Measurements from ENCODE around the gene FH.

FH gene

GRCh38 chr1:241557551-241558193 lies 38.1 kb upstream of the FH start:
- H3K9ac ChIP-seq (ENCODE audit: low read depth, low read length, poor library complexity, severe bottlenecking) = no peak overlapping the region
- no peaks in the 10 kb centered on the region for H3K9me2 ChIP-seq (replicated peaks; ENCODE audit: low read depth, low read length)
- H4K20me1 ChIP-seq (ENCODE audit: insufficient read depth, low read length, poor library complexity, severe bottlenecking) = no peaks in the 10 kb centered on the region
- H3F3A ChIP-seq (ENCODE audit: low read depth) = no peaks in the 10 kb centered on the region
- TF ChIP-seq EZH2phosphoT487 (IDR thresholded peaks at IDR 0.05; ENCODE audit: borderline replicate concordance) = no peak
- no peak for TF ChIP-seq CTCF (conservative IDR thresholded peaks at IDR 0.05; ENCODE audit: low read length)
- no peaks in the 10 kb centered on the region for H3K9me3 ChIP-seq (ENCODE audit: insufficient read depth, low read depth, low read length)
- no peaks in the 10 kb centered on the region for H3K4me1 ChIP-seq (ENCODE audit: insufficient read depth, low read length, poor library complexity, severe bottlenecking)
- no peaks in the 10 kb centered on the region for H3K79me2 ChIP-seq (ENCODE audit: insufficient read depth, low read length)
- no peaks in the 10 kb centered on the region for H3K36me3 ChIP-seq (ENCODE audit: insufficient read depth, low read length)
- H2AFZ ChIP-seq (ENCODE audit: low read length) = no peak overlapping the region
- no peak overlapping the region for H3K4me3 ChIP-seq (ENCODE audit: low read length, poor library complexity, severe bottlenecking)
- H3K27me3 ChIP-seq (ENCODE audit: insufficient read depth, low read length, poor library complexity, severe bottlenecking) = no peaks in the 10 kb centered on the region
- H3K4me2 ChIP-seq (ENCODE audit: low read depth, low read length, poor library complexity, severe bottlenecking) = no peak overlapping the region

GRCh38 chr1:241557031-241557430 lies 37.5 kb upstream of the FH start:
- Histone ChIP-seq H3K36me3 (ENCODE audit: insufficient read depth, low read length) (no peaks in the 10 kb centered on the region), H3K79me2 (ENCODE audit: insufficient read depth, low read length) (no peaks in the 10 kb centered on the region), H2AFZ (ENCODE audit: low read length) (no peak overlapping the region), H3K27me3 (ENCODE audit: insufficient read depth, low read length, poor library complexity, severe bottlenecking) (no peaks in the 10 kb centered on the region), H3F3A (ENCODE audit: low read depth) (no peaks in the 10 kb centered on the region), H3K4me3 (ENCODE audit: low read length, poor library complexity, severe bottlenecking) (no peak overlapping the region), H3K4me2 (ENCODE audit: low read depth, low read length, poor library complexity, severe bottlenecking) (no peak overlapping the region), H3K9ac (ENCODE audit: low read depth, low read length, poor library complexity, severe bottlenecking) (no peak overlapping the region), H4K20me1 (ENCODE audit: insufficient read depth, low read length, poor library complexity, severe bottlenecking) (no peaks in the 10 kb centered on the region), H3K9me3 (ENCODE audit: insufficient read depth, low read depth, low read length) (no peaks in the 10 kb centered on the region), H3K4me1 (ENCODE audit: insufficient read depth, low read length, poor library complexity, severe bottlenecking) (no peaks in the 10 kb centered on the region), H3K9me2 (replicated peaks; ENCODE audit: low read depth, low read length) (no peaks in the 10 kb centered on the region)
- TF ChIP-seq CTCF (conservative IDR thresholded peaks at IDR 0.05; ENCODE audit: low read length) (no peak), EZH2phosphoT487 (IDR thresholded peaks at IDR 0.05; ENCODE audit: borderline replicate concordance) (no peak)

- H3K36me3 ChIP-seq (ENCODE audit: insufficient read depth, low read length) = no peaks in the 10 kb centered on the region
- no peaks in the 10 kb centered on the region for H3K27me3 ChIP-seq (ENCODE audit: insufficient read depth, low read length, poor library complexity, severe bottlenecking)
- H2AFZ ChIP-seq (ENCODE audit: low read length) = no peak overlapping the region
- H3K79me2 ChIP-seq (ENCODE audit: insufficient read depth, low read length) = no peaks in the 10 kb centered on the region
- no peaks in the 10 kb centered on the region for H3K9me3 ChIP-seq (ENCODE audit: insufficient read depth, low read depth, low read length)
- H3F3A ChIP-seq (ENCODE audit: low read depth) = no peaks in the 10 kb centered on the region
- H3K9me2 ChIP-seq (replicated peaks; ENCODE audit: low read depth, low read length) = no peaks in the 10 kb centered on the region
- no peak overlapping the region for H3K4me3 ChIP-seq (ENCODE audit: low read length, poor library complexity, severe bottlenecking)
- TF ChIP-seq EZH2phosphoT487 (IDR thresholded peaks at IDR 0.05; ENCODE audit: borderline replicate concordance) (no peak), CTCF (conservative IDR thresholded peaks at IDR 0.05; ENCODE audit: low read length) (no peak)
- no peak overlapping the region for H3K4me2 ChIP-seq (ENCODE audit: low read depth, low read length, poor library complexity, severe bottlenecking)
- H3K9ac ChIP-seq (ENCODE audit: low read depth, low read length, poor library complexity, severe bottlenecking) = no peak overlapping the region
- H3K4me1 ChIP-seq (ENCODE audit: insufficient read depth, low read length, poor library complexity, severe bottlenecking) = no peaks in the 10 kb centered on the region
- no peaks in the 10 kb centered on the region for H4K20me1 ChIP-seq (ENCODE audit: insufficient read depth, low read length, poor library complexity, severe bottlenecking)
These were observed 36.0 kb upstream of the FH start for GRCh38 chr1:241555526-241555925.
